ENCODE data around the gene GINS1.

DNA sequence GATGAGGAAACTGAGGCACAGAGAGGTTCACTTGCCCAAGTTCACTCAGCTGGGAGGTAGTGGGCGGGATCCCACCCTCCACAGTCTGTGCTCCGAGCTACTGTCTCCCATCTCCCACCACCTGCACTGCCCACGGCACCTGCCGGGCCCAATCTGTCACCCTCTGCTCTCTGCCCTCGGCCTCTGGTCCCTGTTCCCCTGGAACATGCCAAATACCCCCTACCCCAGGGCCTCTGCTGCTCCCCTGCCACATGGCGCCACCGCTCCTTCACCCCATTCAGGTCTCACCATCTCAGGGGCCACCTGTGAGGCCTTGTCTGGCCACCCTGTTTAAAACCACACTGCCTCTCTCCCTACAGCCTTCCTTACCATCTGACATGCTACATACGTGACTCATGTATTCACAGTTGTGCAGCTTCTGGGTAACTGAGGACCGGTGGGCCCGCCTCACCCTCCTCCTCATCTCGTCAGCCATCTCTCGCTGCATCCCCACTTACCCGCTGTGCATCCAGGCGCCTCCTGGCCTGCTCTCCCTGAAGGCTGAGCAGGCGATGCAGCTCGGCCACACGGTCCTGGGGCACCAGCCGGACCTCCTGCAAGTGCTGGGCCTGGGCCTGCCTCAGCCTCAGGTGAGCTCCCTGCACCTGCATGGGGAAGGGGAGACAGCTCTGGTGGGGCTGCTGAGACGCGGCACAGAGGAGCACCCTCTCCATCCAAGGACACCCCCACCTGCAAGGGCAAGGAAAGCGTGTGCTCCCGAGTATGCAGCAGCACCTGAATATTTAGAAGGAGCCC, 50.6 kb downstream of the GINS1 start:
- TF ChIP-seq, protein P1, sequence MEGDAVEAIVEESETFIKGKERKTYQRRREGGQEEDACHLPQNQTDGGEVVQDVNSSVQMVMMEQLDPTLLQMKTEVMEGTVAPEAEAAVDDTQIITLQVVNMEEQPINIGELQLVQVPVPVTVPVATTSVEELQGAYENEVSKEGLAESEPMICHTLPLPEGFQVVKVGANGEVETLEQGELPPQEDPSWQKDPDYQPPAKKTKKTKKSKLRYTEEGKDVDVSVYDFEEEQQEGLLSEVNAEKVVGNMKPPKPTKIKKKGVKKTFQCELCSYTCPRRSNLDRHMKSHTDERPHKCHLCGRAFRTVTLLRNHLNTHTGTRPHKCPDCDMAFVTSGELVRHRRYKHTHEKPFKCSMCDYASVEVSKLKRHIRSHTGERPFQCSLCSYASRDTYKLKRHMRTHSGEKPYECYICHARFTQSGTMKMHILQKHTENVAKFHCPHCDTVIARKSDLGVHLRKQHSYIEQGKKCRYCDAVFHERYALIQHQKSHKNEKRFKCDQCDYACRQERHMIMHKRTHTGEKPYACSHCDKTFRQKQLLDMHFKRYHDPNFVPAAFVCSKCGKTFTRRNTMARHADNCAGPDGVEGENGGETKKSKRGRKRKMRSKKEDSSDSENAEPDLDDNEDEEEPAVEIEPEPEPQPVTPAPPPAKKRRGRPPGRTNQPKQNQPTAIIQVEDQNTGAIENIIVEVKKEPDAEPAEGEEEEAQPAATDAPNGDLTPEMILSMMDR (IDR thresholded peaks at IDR 0.05; ENCODE audit: control extremely low read depth in 1 of 3, insufficient read depth in 1 of 3, low read depth in 1 of 3, low read length in 3 of 3), result no peak
- no peak for TF ChIP-seq KDM1A (IDR thresholded peaks at IDR 0.05; ENCODE audit: borderline replicate concordance, low read length)
- TF ChIP-seq TCF12 (IDR thresholded peaks at IDR 0.05; ENCODE audit: low read depth, low read length), result no peak
- TF ChIP-seq EP300 (IDR thresholded peaks at IDR 0.05; ENCODE audit: borderline replicate concordance in 1 of 2, low read depth in 2 of 2, low read length in 2 of 2), result no peak
- TF ChIP-seq SRF (IDR thresholded peaks at IDR 0.05; ENCODE audit: low read depth, low read length), result no peak
- TF ChIP-seq CHD1 (IDR thresholded peaks at IDR 0.05; ENCODE audit: low read depth, low read length), result no peak
- TF ChIP-seq POLR2A (IDR thresholded peaks at IDR 0.05; ENCODE audit: control extremely low read depth in 1 of 2, low read depth in 2 of 2, low read length in 2 of 2), result no peak
- no peak for TF ChIP-seq SIN3A (conservative IDR thresholded peaks at IDR 0.05 in 1 of 2, IDR thresholded peaks at IDR 0.05 in 1 of 2; ENCODE audit: low read depth in 1 of 2, low read length in 2 of 2)

Data from H1 (cell line).